ENCODE measurements around the gene RPP21. TPM values are rescaled to one million over a fixed set of nuclear protein-coding genes. Genes with fewer than 3 reads are reported as not detected.

Gene RPP21
- total and polyA plus RNA-seq, 5 donors from 2014 or later: 38.7 to 122 (median 93.6) TPM

DNA sequence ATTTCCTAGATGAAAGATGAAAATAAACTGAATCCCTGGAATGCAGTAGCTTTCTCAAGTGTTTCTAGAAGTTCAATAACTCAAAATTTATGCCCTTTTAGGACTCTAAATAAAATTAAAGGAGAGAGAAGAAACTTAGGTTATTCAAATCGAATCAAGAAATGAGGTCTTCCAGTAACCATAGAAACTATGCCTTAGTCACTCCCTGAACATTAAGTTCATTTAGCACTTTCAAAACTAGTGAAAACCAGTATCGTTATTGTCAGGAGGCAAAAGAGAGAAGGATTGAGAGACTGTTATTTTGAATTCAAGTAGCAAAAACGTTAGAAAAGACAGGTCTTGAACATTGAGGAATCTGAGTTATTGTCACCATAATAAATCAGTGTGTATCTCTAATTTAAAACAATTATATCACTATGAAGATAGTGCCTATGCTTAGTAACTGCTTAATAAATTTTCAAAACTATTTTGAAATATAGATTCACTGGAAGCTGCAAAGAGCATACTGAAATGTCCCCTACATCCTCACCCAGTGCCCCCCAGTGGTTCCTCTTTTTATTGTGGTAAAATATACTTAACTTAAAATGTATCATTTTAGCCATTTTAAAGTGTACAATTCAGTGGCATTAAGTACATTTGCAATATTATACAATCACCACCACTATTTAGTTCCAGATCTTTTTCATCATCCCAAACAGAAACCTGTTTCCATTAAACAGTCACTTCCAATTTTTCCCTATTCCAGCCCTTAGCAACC, 4.6 kb downstream of the RPP21 start:
- H3K4me1 ChIP-seq (ENCODE audit: control insufficient read depth, insufficient read depth, low read length, poor library complexity, severe bottlenecking): peaks cover 9% of the 10 kb centered on the region
- peaks cover 11 to 32% (median 18%) of the 10 kb centered on the region in 4 donors for H3K4me1 Mint-ChIP-seq
- DNase-seq (no peak), ATAC-seq (ENCODE audit: low read depth in 2 of 2) (no peak)
- H3K36me3 Mint-ChIP-seq: peaks cover 18% of the 10 kb centered on the region
- H3K9me3 ChIP-seq (ENCODE audit: control insufficient read depth in 2 of 2, low read length in 2 of 2): no peaks in the 10 kb centered on the region
- H3K9me3 Mint-ChIP-seq: peaks cover 0 to 2% (median 0%) of the 10 kb centered on the region in 7 donors
- no peak overlapping the region for H3K4me3 Mint-ChIP-seq
- H3K36me3 ChIP-seq (ENCODE audit: control insufficient read depth, insufficient read depth, low read length): peaks cover 12% of the 10 kb centered on the region
- no peak overlapping the region for H3K27ac Mint-ChIP-seq
- H3K27me3 ChIP-seq (ENCODE audit: control insufficient read depth, insufficient read depth, low read length): peaks cover 10% of the 10 kb centered on the region
- no peak overlapping the region for H3K4me3 ChIP-seq (ENCODE audit: low read depth, low read length)
- peaks cover 18% of the 10 kb centered on the region for H3K27me3 Mint-ChIP-seq
- no peak overlapping the region for H3K27ac ChIP-seq (ENCODE audit: insufficient read depth, low read length, poor library complexity, severe bottlenecking)

DNA sequence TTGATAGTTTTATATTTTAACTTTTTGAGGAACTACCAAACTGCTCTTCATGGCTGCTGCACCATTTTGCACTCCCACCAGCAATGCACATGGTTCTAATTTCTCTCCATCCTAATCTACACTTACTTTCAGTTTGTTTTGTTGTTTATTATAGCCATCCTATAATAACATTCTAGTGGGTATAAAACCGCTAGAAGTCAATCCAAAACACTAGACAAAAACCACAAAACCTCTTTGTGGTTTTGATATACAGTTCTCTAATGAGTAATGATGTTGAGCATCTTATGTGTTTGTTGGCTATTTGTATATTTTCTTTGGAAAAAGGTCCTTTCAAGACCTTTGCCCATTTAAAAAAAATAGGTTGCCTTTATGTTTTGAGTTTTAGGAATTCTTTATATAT, 5.6 kb downstream of the RPP21 start:
- DNase-seq (no peak), ATAC-seq (ENCODE audit: low read depth in 2 of 2) (no peak)
- Histone ChIP-seq H3K4me3 (ENCODE audit: low read depth, low read length) (no peak overlapping the region), H3K9me3 (ENCODE audit: control insufficient read depth in 2 of 2, low read length in 2 of 2) (no peaks in the 10 kb centered on the region), H3K27ac (ENCODE audit: insufficient read depth, low read length, poor library complexity, severe bottlenecking) (no peak overlapping the region), H3K27me3 (ENCODE audit: control insufficient read depth, insufficient read depth, low read length) (peaks cover 14% of the 10 kb centered on the region), H3K36me3 (ENCODE audit: control insufficient read depth, insufficient read depth, low read length) (peaks cover 12% of the 10 kb centered on the region), H3K4me1 (ENCODE audit: control insufficient read depth, insufficient read depth, low read length, poor library complexity, severe bottlenecking) (peaks cover 6% of the 10 kb centered on the region)
- peak overlapping the region in 1 of 3 donors; percentile 75 for H3K27ac Mint-ChIP-seq
- H3K9me3 Mint-ChIP-seq: peaks cover 0 to 2% (median 0%) of the 10 kb centered on the region in 7 donors
- H3K36me3 Mint-ChIP-seq: peaks cover 18% of the 10 kb centered on the region
- peak overlapping the region in 1 of 4 donors; percentile 24 for H3K4me3 Mint-ChIP-seq
- H3K4me1 Mint-ChIP-seq: peaks cover 11 to 26% (median 18%) of the 10 kb centered on the region in 4 donors
- peaks cover 18% of the 10 kb centered on the region for H3K27me3 Mint-ChIP-seq

DNA sequence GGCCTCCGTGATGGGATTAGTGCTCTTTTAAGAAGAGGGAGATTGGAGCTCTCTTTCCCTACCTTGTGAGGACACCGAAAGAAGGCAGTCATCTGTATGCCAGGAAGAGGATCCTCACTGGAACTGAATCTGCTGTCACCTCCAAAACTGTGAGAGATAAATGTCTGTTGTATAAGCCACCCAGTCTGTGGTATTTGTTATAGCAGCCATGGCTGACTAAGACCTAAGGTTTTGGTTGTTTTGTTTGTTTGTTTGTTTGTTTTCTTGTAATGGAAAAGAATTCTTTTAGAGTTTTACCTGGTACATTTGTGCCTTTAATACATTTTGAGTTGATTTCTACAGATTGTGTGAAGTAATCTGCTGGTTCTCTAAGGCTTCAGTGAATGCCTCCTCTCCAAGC, 7.6 kb downstream of the RPP21 start:
- Histone ChIP-seq H3K4me1 (ENCODE audit: control insufficient read depth, insufficient read depth, low read length, poor library complexity, severe bottlenecking) (no peaks in the 10 kb centered on the region), H3K36me3 (ENCODE audit: control insufficient read depth, insufficient read depth, low read length) (peaks cover 1% of the 10 kb centered on the region), H3K27ac (ENCODE audit: insufficient read depth, low read length, poor library complexity, severe bottlenecking) (no peak overlapping the region), H3K27me3 (ENCODE audit: control insufficient read depth, insufficient read depth, low read length) (peaks cover 26% of the 10 kb centered on the region), H3K4me3 (ENCODE audit: low read depth, low read length) (no peak overlapping the region), H3K9me3 (ENCODE audit: control insufficient read depth in 2 of 2, low read length in 2 of 2) (no peaks in the 10 kb centered on the region)
- peaks cover 34% of the 10 kb centered on the region for H3K27me3 Mint-ChIP-seq
- H3K4me1 Mint-ChIP-seq: peaks cover 3 to 16% (median 11%) of the 10 kb centered on the region in 4 donors
- H3K4me3 Mint-ChIP-seq: no peak overlapping the region
- H3K9me3 Mint-ChIP-seq: peaks cover 0 to 2% (median 0%) of the 10 kb centered on the region in 7 donors
- peaks cover 3% of the 10 kb centered on the region for H3K36me3 Mint-ChIP-seq
- H3K27ac Mint-ChIP-seq: no peak overlapping the region
- ATAC-seq (ENCODE audit: low read depth in 2 of 2) (no peak), DNase-seq (no peak)

DNA sequence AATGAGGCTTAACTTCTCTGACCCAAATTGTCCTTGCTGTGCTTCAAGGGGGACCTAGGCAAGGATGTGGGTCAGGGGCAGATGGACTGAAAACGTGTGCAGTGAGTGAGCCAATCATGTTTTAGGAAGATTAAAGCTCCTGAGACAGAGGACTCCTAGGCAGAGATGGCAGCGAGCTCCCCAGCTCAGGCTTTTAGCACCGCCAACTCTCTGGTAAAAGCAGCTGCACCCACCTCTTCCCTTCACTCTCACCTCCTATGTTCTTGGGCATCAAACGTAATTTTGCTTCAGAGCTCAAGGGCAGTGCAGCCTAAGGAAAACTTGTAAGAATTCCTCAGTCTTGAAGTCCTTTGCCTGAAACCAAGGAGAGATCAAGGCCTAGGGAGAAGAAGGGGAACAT, 10.3 kb downstream of the RPP21 start:
- no peaks in the 10 kb centered on the region for H3K36me3 Mint-ChIP-seq
- H3K27me3 Mint-ChIP-seq: peaks cover 57% of the 10 kb centered on the region
- H3K4me3 ChIP-seq (ENCODE audit: low read depth, low read length): no peak overlapping the region
- peaks cover 7% of the 10 kb centered on the region for H3K4me1 ChIP-seq (ENCODE audit: control insufficient read depth, insufficient read depth, low read length, poor library complexity, severe bottlenecking)
- no peak for DNase-seq
- peaks cover 47% of the 10 kb centered on the region for H3K27me3 ChIP-seq (ENCODE audit: control insufficient read depth, insufficient read depth, low read length)
- H3K4me1 Mint-ChIP-seq: peaks cover 0 to 14% (median 7%) of the 10 kb centered on the region in 4 donors
- peaks cover 0 to 3% (median 0%) of the 10 kb centered on the region in 7 donors for H3K9me3 Mint-ChIP-seq
- H3K27ac ChIP-seq (ENCODE audit: insufficient read depth, low read length, poor library complexity, severe bottlenecking): no peak overlapping the region
- no peaks in the 10 kb centered on the region for H3K9me3 ChIP-seq (ENCODE audit: control insufficient read depth in 2 of 2, low read length in 2 of 2)
- no peak overlapping the region for H3K27ac Mint-ChIP-seq
- ATAC-seq (ENCODE audit: low read depth in 2 of 2): no peak
- H3K4me3 Mint-ChIP-seq: no peak overlapping the region
- no peaks in the 10 kb centered on the region for H3K36me3 ChIP-seq (ENCODE audit: control insufficient read depth, insufficient read depth, low read length)

DNA sequence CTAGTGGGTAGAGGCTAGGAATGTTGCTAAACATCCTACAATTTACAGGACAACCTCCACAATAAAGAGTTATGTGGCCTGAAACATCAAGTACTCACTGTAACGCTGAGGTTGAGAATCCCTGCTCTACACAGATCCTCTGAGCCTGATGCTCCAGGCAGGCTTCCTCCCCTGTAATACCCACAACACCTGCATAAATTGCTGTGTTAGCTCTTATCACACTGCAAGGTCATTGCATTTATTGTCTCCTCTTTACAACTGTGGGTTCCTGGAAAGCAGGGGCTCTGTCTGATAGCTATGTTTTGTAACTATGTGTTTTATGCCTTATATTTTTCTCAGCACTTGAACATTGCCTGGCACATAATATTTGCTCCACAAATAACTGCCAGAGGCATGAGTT, 11.6 kb downstream of the RPP21 start:
- H3K27ac ChIP-seq (ENCODE audit: insufficient read depth, low read length, poor library complexity, severe bottlenecking): no peak overlapping the region
- H3K4me1 Mint-ChIP-seq: peaks cover 0 to 7% (median 3%) of the 10 kb centered on the region in 4 donors
- peaks cover 58% of the 10 kb centered on the region for H3K27me3 ChIP-seq (ENCODE audit: control insufficient read depth, insufficient read depth, low read length)
- H3K4me3 Mint-ChIP-seq: no peak overlapping the region
- H3K36me3 ChIP-seq (ENCODE audit: control insufficient read depth, insufficient read depth, low read length): no peaks in the 10 kb centered on the region
- peaks cover 0 to 3% (median 0%) of the 10 kb centered on the region in 7 donors for H3K9me3 Mint-ChIP-seq
- DNase-seq: no peak
- ATAC-seq (ENCODE audit: low read depth in 2 of 2): no peak
- no peaks in the 10 kb centered on the region for H3K9me3 ChIP-seq (ENCODE audit: control insufficient read depth in 2 of 2, low read length in 2 of 2)
- no peak overlapping the region for H3K27ac Mint-ChIP-seq
- peaks cover 7% of the 10 kb centered on the region for H3K4me1 ChIP-seq (ENCODE audit: control insufficient read depth, insufficient read depth, low read length, poor library complexity, severe bottlenecking)
- H3K36me3 Mint-ChIP-seq: no peaks in the 10 kb centered on the region
- peaks cover 69% of the 10 kb centered on the region for H3K27me3 Mint-ChIP-seq
- no peak overlapping the region for H3K4me3 ChIP-seq (ENCODE audit: low read depth, low read length)

DNA sequence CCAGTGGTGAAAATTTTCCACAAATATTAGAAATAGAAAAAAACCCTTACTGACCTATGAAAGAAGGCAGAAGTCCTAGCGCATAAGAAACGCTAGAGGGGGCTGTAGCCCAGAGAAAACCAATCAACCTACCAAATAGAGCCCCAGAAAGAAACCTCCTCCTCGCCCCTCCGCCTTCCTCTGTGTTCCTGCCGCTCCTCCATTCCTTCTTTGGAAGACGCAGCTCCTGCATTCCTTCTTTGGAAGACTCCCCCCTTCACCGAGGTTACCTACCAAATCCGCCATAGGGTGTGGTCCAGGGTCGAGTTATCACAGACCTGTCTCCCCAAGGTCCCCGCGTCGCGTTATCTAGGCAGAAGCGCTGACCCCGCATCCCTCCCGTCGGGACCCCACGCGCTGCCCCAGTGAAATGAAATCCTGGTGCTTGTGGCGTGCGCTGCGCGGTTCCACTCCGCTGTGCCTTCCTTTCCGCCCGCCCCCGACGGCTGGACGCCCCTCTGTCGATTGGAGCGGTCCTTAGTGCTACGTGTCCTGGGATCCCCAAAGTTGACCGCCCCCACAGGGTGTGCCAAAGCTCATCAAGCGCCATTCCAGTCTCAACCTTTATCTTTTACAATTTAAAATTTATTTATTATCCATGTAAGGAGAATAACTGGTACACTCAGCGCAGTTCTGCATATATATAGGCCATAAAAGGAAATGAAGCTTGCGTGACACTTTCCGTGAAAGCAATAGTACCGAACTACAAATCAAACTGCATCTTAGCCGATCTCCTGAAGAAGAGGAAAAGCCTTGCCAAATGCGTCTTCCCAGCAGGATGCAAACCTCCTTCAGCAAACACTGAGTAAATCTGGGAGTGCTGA, 13.0 kb downstream of the RPP21 start:
- Histone ChIP-seq H3K27me3 (ENCODE audit: control insufficient read depth, insufficient read depth, low read length) (peaks cover 70% of the 10 kb centered on the region), H3K27ac (ENCODE audit: insufficient read depth, low read length, poor library complexity, severe bottlenecking) (no peak overlapping the region), H3K4me1 (ENCODE audit: control insufficient read depth, insufficient read depth, low read length, poor library complexity, severe bottlenecking) (peaks cover 7% of the 10 kb centered on the region), H3K9me3 (ENCODE audit: control insufficient read depth in 2 of 2, low read length in 2 of 2) (peaks cover 0 to 6% of the 10 kb centered on the region in 2 experiments), H3K4me3 (ENCODE audit: low read depth, low read length) (peak overlapping the region; percentile 45), H3K36me3 (ENCODE audit: control insufficient read depth, insufficient read depth, low read length) (no peaks in the 10 kb centered on the region)
- Mint-ChIP-seq H3K4me1 (peaks cover 0 to 7% (median 3%) of the 10 kb centered on the region in 4 donors), H3K9me3 (peaks cover 0 to 4% (median 2%) of the 10 kb centered on the region in 7 donors), H3K27me3 (peaks cover 71% of the 10 kb centered on the region), H3K27ac (no peak overlapping the region), H3K36me3 (no peaks in the 10 kb centered on the region), H3K4me3 (peak overlapping the region; percentile 57 to 86 (median 80))
- DNase-seq: peak; percentile 42 to 77 (median 59)
- ATAC-seq (ENCODE audit: low read depth in 2 of 2): peak; percentile 55 to 63

DNA sequence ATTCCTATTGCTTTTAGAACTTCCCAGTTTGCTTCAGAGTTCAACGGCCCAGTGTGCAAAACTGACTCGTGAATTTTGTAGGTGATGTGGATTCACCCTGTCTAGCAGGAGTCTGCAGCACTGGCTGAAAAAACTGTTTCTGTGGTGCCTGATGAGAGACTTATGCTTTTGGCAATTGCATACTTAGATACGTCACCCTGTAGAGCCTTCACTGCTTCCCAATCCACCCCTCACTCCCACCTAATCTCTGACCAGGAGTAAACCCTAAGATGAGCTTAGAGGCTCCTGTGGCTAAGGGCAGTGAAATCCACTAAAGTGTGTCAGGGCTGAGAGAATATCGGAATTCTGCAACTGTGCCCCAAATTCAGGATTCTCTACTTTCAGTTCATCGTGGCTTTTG, 14.3 kb downstream of the RPP21 start:
- Histone ChIP-seq H3K27ac (ENCODE audit: insufficient read depth, low read length, poor library complexity, severe bottlenecking) (no peak overlapping the region), H3K36me3 (ENCODE audit: control insufficient read depth, insufficient read depth, low read length) (no peaks in the 10 kb centered on the region), H3K4me1 (ENCODE audit: control insufficient read depth, insufficient read depth, low read length, poor library complexity, severe bottlenecking) (peaks cover 7% of the 10 kb centered on the region), H3K27me3 (ENCODE audit: control insufficient read depth, insufficient read depth, low read length) (peaks cover 73% of the 10 kb centered on the region), H3K9me3 (ENCODE audit: control insufficient read depth in 2 of 2, low read length in 2 of 2) (peaks cover 0 to 6% of the 10 kb centered on the region in 2 experiments), H3K4me3 (ENCODE audit: low read depth, low read length) (no peak overlapping the region)
- Mint-ChIP-seq H3K27ac (no peak overlapping the region), H3K4me1 (peaks cover 0 to 7% (median 3%) of the 10 kb centered on the region in 4 donors), H3K36me3 (no peaks in the 10 kb centered on the region), H3K27me3 (peaks cover 67% of the 10 kb centered on the region), H3K4me3 (no peak overlapping the region), H3K9me3 (peaks cover 0 to 4% (median 1%) of the 10 kb centered on the region in 7 donors)
- no peak for ATAC-seq (ENCODE audit: low read depth in 2 of 2)
- no peak for DNase-seq

Measured in CD4-positive, CD25-positive, alpha-beta regulatory T cell (primary cell).